Esophagus muscularis mucosa (tissue), 4 donors: ENCODE results near the gene LILRB3. TPM values are rescaled to one million over a fixed set of nuclear protein-coding genes. Genes with fewer than 3 reads are reported as not detected.

Experiments
- DNase-seq: peaks from one replicate; pipeline ENCODE4 v3.0.0-alpha.2; 2017; ENCODE audit errors: extremely low spot score
- H3K27ac ChIP-seq, 4 donors: fragments of 200-600 bp; sonication (generic); replicated peaks in 1 of 4; 1 replicate in 3 of 4; 2 replicates in 1 of 4; pipeline ENCODE4 v1.5.1; 2016 to 2019; ENCODE audit warnings: mild to moderate bottlenecking in 1 of 4
- H3K27me3 ChIP-seq, 4 donors: fragments of 200-600 bp; sonication (generic); one replicate each; pipeline versions ENCODE4 v1.5.1 to v1.6.0; 2016 to 2019
- H3K36me3 ChIP-seq, 4 donors: fragments of 200-600 bp; sonication (generic); one replicate each; pipeline ENCODE4 v1.5.1; 2016 to 2019
- H3K4me1 ChIP-seq, 4 donors: fragments of 200-600 bp; sonication (generic); one replicate each; pipeline ENCODE4 v1.5.1; 2016 to 2019
- H3K4me3 ChIP-seq, 4 donors: fragments of 200-600 bp; sonication (generic); 1 replicate in 2 of 4; 2 replicates in 2 of 4; pipeline ENCODE4 v1.5.1; 2016 to 2019; ENCODE audit warnings: mild to moderate bottlenecking in 4 of 4, moderate library complexity in 1 of 4
- H3K9me3 ChIP-seq, 4 donors: fragments of 200-600 bp; sonication (generic); 1 replicate in 3 of 4; 2 replicates in 1 of 4; pipeline ENCODE4 v1.5.1; 2016 to 2019
- CTCF ChIP-seq, 3 experiments: fragments of 200-600 bp in 2 of 3; fragments of 450-650 bp in 1 of 3; sonication (generic) in 2 of 3; IDR thresholded peaks; one replicate each; pipeline ENCODE4 v1.5.1; 2017 to 2019; ENCODE audit warnings: antibody characterized with exemption in 3 of 3, mild to moderate bottlenecking in 2 of 3, moderate library complexity in 1 of 3
- EP300 ChIP-seq: sonication (generic); formaldehyde crosslinking; IDR thresholded peaks from one replicate; pipeline ENCODE4 v1.6.1; 2017; ENCODE audit warnings: antibody characterized with exemption
- POLR2A ChIP-seq: fragments of 450-650 bp; IDR thresholded peaks from one replicate; pipeline ENCODE4 v1.6.1; 2017; ENCODE audit warnings: antibody characterized with exemption, moderate library complexity, mild to moderate bottlenecking, low read depth
- POLR2AphosphoS5 ChIP-seq, 2 donors: sonication (generic); formaldehyde crosslinking; IDR thresholded peaks; one replicate each; pipeline ENCODE4 v1.6.1; 2017; ENCODE audit warnings: antibody characterized with exemption in 2 of 2
- WGBS: methylation state at CpG from one replicate; pipeline ENCODE4 v1.1.5; 2018; 5-methylcytosine and 5-hydroxymethylcytosine counted together
- intact Hi-C: fragments of 100-400 bp; cut with DNase I; formaldehyde crosslinking; loops from one replicate; pipeline ENCODE4 v1.15.1; 2023
- total RNA-seq, 4 donors: library from RNA; depleted of rRNA; stranded (reverse); fragments of >200 nt; gene quantifications; one replicate each; pipeline versions ENCODE4 v1.1.0 to v1.2.1, GENCODE V29; 2016

The LILRB3 gene
- total RNA-seq, 4 donors from 2014 or later: 9.1 to 36.1 (median 11.3) TPM

GRCh38 chr19:54262066-54262465 is 39.3 kb upstream of the LILRB3 start:
- intact Hi-C loops: no loop called here
- Histone ChIP-seq H3K27me3 (peaks cover 0 to 39% (median 0%) of the 10 kb centered on the region in 4 donors), H3K27ac (no peak overlapping the region), H3K4me1 (no peaks in the 10 kb centered on the region), H3K4me3 (no peak overlapping the region), H3K9me3 (no peaks in the 10 kb centered on the region), H3K36me3 (no peaks in the 10 kb centered on the region)
- 81% methylated on average over 6 of the region's 11 CpGs for WGBS
- no peak for DNase-seq
- no peak for TF ChIP-seq POLR2AphosphoS5 (IDR thresholded peaks at IDR 0.05)
- no peak for TF ChIP-seq POLR2A
- TF ChIP-seq CTCF (IDR thresholded peaks at IDR 0.05): no peak
- no peak for TF ChIP-seq EP300

DNA sequence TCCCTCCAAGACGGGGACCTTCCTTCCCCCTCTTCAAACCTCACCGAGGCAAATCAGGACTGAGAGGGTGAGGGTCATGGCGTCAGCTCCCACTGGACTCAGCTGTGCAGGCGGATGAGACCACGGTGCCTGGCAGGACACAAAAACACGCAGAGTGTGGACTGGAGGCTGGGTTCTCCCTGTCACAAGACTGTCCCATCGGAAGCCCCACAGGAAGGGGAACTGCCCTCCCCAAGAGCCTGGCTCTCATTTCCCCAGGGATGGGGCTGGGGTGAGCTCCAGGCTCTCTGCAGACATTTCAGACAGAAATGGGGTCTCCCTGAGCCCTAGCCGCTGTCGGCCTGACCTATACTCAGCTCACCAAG is 34.3 kb upstream of the LILRB3 start, which contains the start of gene LILRB5:
Gene LILRB5 (minus strand): TSS at position 158 of the 365 bp plus-strand sequence. CDS start 80 bp downstream, at position 78.
- Histone ChIP-seq H3K27ac (peak within 1 kb of the TSS in 2 of 4 donors; percentile 34 to 41), H3K9me3 (no peaks in the 10 kb centered on the region), H3K36me3 (no peaks in the 10 kb centered on the region), H3K27me3 (peaks cover 0 to 66% (median 9%) of the 10 kb centered on the region in 4 donors), H3K4me3 (peak within 1 kb of the TSS; percentile 12 to 42 (median 28)), H3K4me1 (no peaks in the 10 kb centered on the region)
- 74% methylated on average over 7 of the region's 9 CpGs for WGBS
- intact Hi-C loops: no loop called here
- no peak for DNase-seq
- no peak for TF ChIP-seq EP300
- peak in 1 of 2 donors; percentile 33 for TF ChIP-seq POLR2AphosphoS5 (IDR thresholded peaks at IDR 0.05)
- no peak for TF ChIP-seq CTCF (IDR thresholded peaks at IDR 0.05)
- no peak for TF ChIP-seq POLR2A

GRCh38 chr19:54256250-54257115 is 33.7 kb upstream of the LILRB3 start:
- 67% methylated on average over 14 of the region's 19 CpGs for WGBS
- peaks cover 0 to 68% (median 9%) of the 10 kb centered on the region in 4 donors for H3K27me3 ChIP-seq

DNA sequence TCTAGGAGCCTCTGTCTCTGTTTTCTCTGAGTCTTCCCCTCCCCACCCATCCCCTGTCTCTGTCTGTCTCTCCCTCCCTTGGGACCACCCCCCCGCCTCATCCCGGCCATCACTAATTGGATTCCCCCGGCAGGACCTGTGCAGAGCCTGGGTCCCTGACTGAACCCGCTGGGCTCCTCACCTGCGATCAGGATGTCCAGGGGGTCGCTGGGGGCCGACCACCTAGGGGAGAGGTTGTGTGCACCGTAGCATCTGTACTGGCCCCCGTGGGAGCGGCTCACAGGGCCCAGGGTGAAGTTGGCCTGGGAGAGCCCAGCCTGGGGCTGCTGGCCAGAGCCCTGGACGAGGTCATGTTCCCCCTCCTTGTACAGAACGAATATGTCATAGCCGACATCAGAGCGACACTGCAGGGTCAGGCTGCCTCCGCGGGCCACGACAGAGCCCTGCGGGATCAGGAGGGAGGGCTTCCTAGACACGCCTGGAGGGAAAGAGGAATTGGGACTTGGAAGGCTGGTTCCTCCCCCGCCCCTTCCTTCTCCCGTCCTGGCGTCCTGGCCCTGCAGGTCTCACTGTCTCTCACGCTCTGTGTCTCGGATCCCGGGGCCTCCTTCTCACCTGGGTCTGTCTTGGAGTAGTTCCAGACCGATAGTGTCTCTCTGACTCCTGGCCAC is 32.4 kb upstream of the LILRB3 start:
- DNase-seq: no peak
- no peak overlapping the region for H3K27ac ChIP-seq
- no peaks in the 10 kb centered on the region for H3K36me3 ChIP-seq
- peak overlapping the region in 2 of 4 donors; percentile 12 to 22 for H3K4me3 ChIP-seq
- 35% methylated on average over 11 of the region's 26 CpGs for WGBS
- intact Hi-C loops: no loop called here
- no peak for TF ChIP-seq POLR2AphosphoS5 (IDR thresholded peaks at IDR 0.05)
- TF ChIP-seq POLR2A: no peak
- no peak for TF ChIP-seq CTCF (IDR thresholded peaks at IDR 0.05)
- H3K27me3 ChIP-seq: peaks cover 0 to 68% (median 9%) of the 10 kb centered on the region in 4 donors
- H3K9me3 ChIP-seq: no peaks in the 10 kb centered on the region
- H3K4me1 ChIP-seq: no peaks in the 10 kb centered on the region

More at GRCh38 chr19:54256250-54257115, 33.7 kb upstream of the LILRB3 start:
- H3K9me3 ChIP-seq: no peaks in the 10 kb centered on the region
- no peaks in the 10 kb centered on the region for H3K4me1 ChIP-seq
- intact Hi-C loops: no loop called here
- DNase-seq: no peak
- TF ChIP-seq POLR2AphosphoS5 (IDR thresholded peaks at IDR 0.05) (no peak), CTCF (IDR thresholded peaks at IDR 0.05) (no peak), EP300 (no peak), POLR2A (no peak)
- peak overlapping the region in 2 of 4 donors; percentile 34 to 41 for H3K27ac ChIP-seq
- peak overlapping the region; percentile 12 to 42 (median 28) for H3K4me3 ChIP-seq
- H3K36me3 ChIP-seq: no peaks in the 10 kb centered on the region
